HL-60 (cell line): Measurements from ENCODE around the gene BCL3.
"Not testable (repeated sequence)": the region's sequence is repeated elsewhere in the genome, so short reads cannot be mapped to it uniquely, and the experiment has no call there.

Source experiments
- DNase-seq, 2 experiments: peaks; one replicate each; pipeline ENCODE4 v3.0.0-alpha.2; 2010 to 2020; ENCODE audit warnings: low read depth in 1 of 2, low spot score in 1 of 2
- H3K27ac ChIP-seq: fragments of 250-450 bp; sonication (Bioruptor Pico); replicated peaks from 2 replicates; pipeline ENCODE4 v1.5.1; 2020; ENCODE audit warnings: mild to moderate bottlenecking, moderate library complexity
- H3K27me3 ChIP-seq: fragments of 250-450 bp; sonication (Bioruptor Pico); 2 replicates; pipeline ENCODE4 v1.5.1; 2021; ENCODE audit warnings: mild to moderate bottlenecking, moderate library complexity; ENCODE audit not compliant: insufficient read depth, poor library complexity, severe bottlenecking
- H3K4me3 ChIP-seq: replicated peaks from 2 replicates; pipeline ENCODE4 v1.5.1; 2011; ENCODE audit warnings: mild to moderate bottlenecking, control low read depth, low read length; ENCODE audit not compliant: insufficient read depth
- CTCF ChIP-seq: IDR thresholded peaks from one replicate; pipeline ENCODE4 v1.5.1; 2011; ENCODE audit warnings: low read length, control low read depth, inconsistent platforms; ENCODE audit not compliant: insufficient read depth
- GABPA ChIP-seq: IDR thresholded peaks from 2 replicates; pipeline ENCODE4 v1.6.1; 2012; ENCODE audit warnings: low read depth
- POLR2AphosphoS5 ChIP-seq: IDR thresholded peaks from 2 replicates; pipeline ENCODE4 v1.6.1; 2012; ENCODE audit warnings: low read depth
- REST ChIP-seq: IDR thresholded peaks from 2 replicates; pipeline ENCODE4 v1.6.1; 2012; ENCODE audit warnings: low read depth; ENCODE audit not compliant: insufficient replicate concordance
- SPI1 ChIP-seq: IDR thresholded peaks from 2 replicates; pipeline ENCODE4 v1.6.1; 2012; ENCODE audit warnings: low read depth, mild to moderate bottlenecking, borderline replicate concordance

The BCL3 gene

GRCh38 chr19:44706506-44707236, 41.8 kb upstream of the BCL3 start:
- H3K27ac ChIP-seq = no peak overlapping the region
- no peak overlapping the region for H3K4me3 ChIP-seq
- DNase-seq = no peak
- no peaks in the 10 kb centered on the region for H3K27me3 ChIP-seq
- TF ChIP-seq GABPA (no peak), POLR2AphosphoS5 (no peak)

GRCh38 chr19:44707794-44708193, 40.7 kb upstream of the BCL3 start:
- TF ChIP-seq REST = no peak
- H3K4me3 ChIP-seq = no peak overlapping the region
- no peaks in the 10 kb centered on the region for H3K27me3 ChIP-seq
- no peak overlapping the region for H3K27ac ChIP-seq
- DNase-seq = no peak

GRCh38 chr19:44708940-44709339, 39.6 kb upstream of the BCL3 start:
- Histone ChIP-seq H3K4me3 (no peak overlapping the region), H3K27ac (no peak overlapping the region), H3K27me3 (no peaks in the 10 kb centered on the region)
- no peak for DNase-seq
- no peak for TF ChIP-seq CTCF
- no peak for TF ChIP-seq POLR2AphosphoS5
- no peak for TF ChIP-seq SPI1
- TF ChIP-seq GABPA = no peak
- no peak for TF ChIP-seq REST

GRCh38 chr19:44709434-44710266, 38.9 kb upstream of the BCL3 start:
- not testable (repeated sequence) for H3K4me3 ChIP-seq, DNase-seq, H3K27me3 ChIP-seq, H3K27ac ChIP-seq

GRCh38 chr19:44710483-44710882, 38.0 kb upstream of the BCL3 start:
- no peak for DNase-seq
- Histone ChIP-seq H3K27ac (no peak overlapping the region), H3K4me3 (no peak overlapping the region), H3K27me3 (no peaks in the 10 kb centered on the region)
- no peak for TF ChIP-seq GABPA
- no peak for TF ChIP-seq POLR2AphosphoS5
- TF ChIP-seq CTCF = no peak
- no peak for TF ChIP-seq SPI1
- TF ChIP-seq REST = no peak
